H4 (cell line): Measurements from ENCODE around the gene BOLA2. TPM values are rescaled to one million over a fixed set of nuclear protein-coding genes. Genes with fewer than 3 reads are reported as not detected.
"Not testable (repeated sequence)": the region's sequence is repeated elsewhere in the genome, so short reads cannot be mapped to it uniquely, and the experiment has no call there.

Experiments
- DNase-seq: peaks from one replicate; pipeline ENCODE4 v3.0.0-alpha.2; 2015; ENCODE audit warnings: low spot score
- total RNA-seq: library from RNA; depleted of rRNA; stranded (reverse); fragments of >200 nt; shearing (Covaris generic); gene quantifications from 2 replicates; pipeline ENCODE4 v1.2.3, GENCODE V29; 2014; rRNA removed

Gene BOLA2
- total RNA-seq = 11.1 and 14.8 TPM in 2 replicates

DNA sequence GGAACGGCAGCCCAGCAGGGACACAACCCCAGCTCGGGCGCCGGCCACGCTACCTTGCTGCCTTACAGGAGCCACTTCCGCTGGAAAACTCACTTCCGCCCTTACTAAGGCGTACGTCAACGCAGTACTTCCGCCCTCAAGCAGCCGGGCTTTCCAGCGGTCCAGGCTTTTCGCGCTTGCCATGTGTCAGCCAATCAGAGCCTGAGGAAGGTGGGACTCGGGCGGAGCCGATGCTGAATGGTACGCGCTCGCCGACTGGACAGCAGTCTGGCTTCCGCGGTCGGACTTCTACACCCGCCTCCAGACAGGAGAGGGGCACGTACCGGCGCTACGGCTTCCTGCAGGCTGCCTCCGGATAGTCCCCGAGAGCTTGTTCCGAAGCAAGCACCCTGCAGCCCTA is at the start of gene BOLA2, which contains the start of gene SLX1B:
TSS of gene BOLA2 (minus strand) at position 83 of the 400 bp plus-strand sequence. CDS start 98 bp downstream, outside the sequence.
TSS of gene SLX1B (plus strand) at position 265 of the 400 bp plus-strand sequence.
- not testable (repeated sequence) for DNase-seq

DNA sequence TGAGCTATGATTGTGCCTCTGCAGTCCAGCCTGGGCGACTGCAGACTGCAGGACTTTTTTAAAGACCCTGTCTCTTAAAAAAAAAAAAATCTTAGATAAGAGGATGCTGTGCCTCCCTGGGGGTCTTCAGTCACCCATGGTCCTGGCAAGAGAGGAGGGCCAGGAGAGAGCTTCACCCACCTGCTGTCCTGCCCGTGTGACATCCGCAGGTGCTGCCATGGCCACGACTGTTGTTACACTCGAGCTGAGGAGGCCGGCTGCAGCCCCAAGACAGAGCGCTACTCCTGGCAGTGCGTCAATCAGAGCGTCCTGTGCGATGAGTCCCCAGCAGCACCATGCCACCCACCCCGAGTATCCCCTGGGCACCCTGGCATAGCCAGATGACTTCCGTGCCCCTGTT is 28.1 kb upstream of the BOLA2 start:
- not testable (repeated sequence) for DNase-seq

DNA sequence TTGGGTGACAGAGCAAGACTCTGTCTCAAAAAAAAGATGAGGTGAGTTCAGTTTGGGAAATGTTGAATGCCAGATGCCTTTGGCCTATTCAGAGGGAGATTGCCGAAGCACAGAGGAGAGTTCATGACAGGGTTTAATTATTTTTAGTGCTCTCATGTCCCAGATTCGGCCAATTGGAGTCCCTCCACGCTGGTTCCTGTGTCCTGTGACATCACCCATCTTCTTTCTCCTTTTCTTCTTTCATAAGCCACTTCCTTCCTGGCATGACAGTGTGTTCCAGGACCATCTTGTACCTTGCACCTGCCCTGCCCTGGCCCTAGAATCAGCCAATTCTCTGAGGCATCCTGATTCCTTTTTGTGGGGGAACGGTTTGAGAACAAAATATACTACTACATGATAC is 17.9 kb upstream of the BOLA2 start:
- not testable (repeated sequence) for DNase-seq

DNA sequence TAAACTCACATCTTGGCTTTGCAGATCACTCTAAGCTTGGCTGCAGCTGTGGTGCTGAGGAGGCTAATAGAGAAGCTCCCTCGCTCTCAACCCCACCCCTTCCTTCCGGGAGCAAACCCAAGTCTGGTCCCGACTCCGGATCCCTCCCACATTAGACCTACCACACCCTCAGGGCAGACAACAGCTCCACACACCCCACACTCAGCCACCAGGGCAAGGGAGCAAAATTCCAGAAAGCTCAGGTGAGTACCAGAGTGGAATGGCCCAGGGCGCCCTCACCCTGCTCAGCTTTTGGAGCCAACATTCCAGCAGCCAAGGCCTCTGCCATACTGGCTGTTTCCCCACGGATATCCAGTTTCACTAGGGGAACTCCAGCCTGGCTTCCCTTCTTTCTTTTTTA is 15.5 kb upstream of the BOLA2 start:
- not testable (repeated sequence) for DNase-seq

DNA sequence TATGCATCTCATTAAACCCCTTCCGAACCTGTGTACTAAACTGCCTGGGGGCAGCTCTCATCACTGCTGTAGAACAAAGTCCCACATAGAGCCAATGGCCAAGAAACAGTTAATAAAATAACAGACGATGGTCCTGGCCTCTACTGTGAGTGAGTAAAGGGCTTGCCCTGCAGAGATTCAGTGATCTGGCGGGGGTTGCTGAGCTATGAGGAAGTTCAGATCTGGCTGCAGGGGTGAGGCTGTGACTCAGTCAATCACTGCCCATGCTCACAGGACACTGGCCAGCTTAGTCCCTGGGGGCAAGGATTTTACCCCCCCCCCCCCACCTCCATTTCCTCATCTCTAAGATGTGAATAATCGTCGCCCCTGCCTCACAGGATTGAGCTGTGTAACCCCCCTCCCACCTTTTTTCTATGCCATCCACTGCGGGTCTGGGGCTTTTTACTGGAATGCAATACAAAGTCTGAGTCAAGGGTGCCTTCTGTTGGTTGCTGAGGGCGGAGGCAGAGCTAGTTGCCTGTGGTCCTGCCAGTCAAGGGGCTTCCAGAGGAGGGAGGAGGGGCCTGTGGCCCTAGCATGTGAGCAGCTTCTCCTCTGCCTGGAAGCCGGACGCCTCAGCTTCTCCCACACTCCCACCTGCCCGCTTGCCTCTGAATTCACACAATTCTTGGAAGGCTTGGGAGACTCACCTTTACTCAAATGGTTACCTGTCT is 13.7 kb upstream of the BOLA2 start:
- not testable (repeated sequence) for DNase-seq

DNA sequence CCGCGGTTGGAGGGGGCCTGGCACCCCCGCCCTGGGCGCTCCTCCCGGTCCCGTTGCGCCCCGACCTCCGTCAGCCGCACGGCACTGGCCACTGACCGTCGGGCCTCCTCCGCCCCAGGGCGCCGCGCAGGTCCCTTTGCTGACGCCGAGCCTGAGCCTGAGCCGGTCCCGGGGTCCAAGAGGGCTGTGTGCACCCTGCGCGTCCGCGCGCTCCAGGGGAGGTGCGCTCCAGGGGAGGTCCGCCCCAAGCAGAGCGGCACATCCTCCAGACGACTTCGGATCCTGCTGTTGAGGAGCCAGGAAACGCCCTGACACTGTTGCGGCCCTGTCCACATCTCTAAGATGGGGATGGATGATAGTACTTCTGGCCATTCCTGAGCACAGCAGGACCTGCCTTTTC is 12.8 kb upstream of the BOLA2 start:
- not testable (repeated sequence) for DNase-seq

DNA sequence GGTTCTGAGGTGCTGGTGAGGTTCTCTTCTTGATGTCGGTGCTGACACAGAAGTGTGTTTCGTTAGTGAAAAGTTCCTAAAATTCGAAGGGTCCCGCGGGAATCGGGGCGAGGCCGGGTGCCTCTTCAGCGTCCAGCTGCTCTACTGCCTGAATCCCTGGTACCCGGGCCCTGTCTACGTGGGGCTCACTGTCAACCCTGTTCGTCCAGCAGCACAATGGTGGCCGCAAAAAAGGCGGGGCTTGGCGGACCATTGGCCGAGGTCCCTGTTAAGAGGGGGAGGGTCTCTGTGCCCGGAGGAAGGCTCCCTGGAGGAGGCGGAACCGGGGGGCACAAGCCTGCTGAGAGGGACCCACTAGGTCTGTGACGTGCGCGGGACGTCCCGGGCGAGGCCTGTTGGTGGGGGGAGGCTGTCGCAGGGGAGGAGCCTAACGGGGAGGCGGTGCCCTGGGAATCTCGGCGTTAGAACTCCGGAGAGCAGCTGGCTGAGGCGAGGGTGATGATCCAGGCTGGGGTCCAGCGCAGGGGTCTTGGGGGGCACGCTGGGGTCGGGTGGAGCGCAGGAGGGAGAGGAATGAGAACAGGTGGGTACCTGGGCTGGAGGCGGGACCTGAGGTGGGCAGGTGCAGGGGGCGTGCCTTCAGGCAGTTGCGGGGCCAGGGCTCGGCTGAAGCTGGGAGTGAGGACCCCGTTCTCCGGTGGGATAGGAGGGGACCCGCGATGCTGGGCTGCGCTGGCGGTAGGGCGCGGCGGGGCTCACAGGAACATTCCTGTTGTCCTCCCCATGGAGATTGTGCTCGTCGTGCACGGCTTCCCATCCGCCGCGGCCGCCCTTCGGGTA is 12.1 kb upstream of the BOLA2 start:
- DNase-seq = not testable (repeated sequence)

DNA sequence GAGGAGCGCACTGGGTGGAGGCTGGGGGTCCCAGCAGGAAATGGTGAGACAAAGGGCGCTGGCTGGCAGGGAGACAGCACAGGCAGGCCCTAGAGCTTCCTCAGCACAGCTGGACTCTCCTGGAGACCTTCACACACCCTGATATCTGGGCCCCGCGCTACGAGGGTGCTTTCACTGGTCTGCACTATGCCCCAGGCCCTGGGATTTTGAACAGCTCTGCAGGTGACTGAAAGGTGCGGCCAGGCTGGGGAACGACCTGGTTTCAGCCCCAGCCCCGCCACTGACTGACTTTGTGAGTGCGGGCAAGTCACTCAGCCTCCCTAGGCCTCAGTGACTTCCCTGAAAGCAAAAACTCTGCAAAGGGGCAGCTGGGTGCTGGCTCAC is 6.5 kb upstream of the BOLA2 start:
- DNase-seq = not testable (repeated sequence)

DNA sequence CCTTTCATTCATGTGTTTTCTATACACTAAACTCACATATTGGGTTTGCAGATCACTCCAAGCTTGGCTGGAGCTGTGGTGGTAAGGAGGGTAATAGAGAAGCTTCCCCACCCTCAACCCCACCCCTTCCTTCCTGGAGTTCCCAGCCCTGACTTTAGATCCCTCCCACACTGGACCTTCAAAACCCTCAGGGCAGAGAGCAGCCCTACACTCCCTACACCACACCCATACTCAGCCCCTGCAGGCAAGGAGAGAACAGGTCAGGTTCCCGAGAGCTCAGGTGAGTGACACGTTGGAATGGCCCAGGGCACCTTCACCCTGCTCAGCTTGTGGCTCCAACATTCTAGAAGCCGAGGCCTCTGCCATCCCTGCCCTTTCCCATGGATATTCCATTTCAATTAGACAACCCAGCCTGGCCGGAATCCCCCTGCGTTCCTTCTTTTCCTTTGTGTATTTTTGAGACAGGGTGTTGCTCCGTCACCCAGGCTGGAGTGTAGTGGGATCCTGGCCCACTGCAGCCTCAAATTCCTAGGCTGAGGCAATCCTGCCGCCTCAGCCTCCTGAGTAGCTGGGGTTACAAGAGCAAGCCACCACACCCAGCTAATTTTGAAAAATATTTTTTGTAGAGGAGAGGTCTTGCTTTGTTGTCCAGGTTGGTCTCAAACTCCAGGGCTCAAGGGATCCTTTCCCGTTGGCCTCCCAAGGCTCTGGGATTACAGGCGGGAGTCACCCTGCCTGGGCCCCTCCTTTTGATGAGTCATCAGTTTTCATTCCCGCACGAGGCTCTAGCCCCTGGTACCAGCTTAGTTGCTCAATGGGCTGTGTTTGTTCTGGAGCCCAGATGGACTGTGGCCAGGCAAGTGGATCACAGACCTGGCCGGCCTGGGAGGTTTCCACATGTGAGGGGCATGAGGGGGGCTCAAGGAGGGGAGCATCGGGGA is 5.8 kb upstream of the BOLA2 start, which contains the start of gene SULT1A4:
TSS of gene SULT1A4 (plus strand) at position 208 of the 941 bp plus-strand sequence. CDS start 1,473 bp downstream, outside the sequence.
- not testable (repeated sequence) for DNase-seq

DNA sequence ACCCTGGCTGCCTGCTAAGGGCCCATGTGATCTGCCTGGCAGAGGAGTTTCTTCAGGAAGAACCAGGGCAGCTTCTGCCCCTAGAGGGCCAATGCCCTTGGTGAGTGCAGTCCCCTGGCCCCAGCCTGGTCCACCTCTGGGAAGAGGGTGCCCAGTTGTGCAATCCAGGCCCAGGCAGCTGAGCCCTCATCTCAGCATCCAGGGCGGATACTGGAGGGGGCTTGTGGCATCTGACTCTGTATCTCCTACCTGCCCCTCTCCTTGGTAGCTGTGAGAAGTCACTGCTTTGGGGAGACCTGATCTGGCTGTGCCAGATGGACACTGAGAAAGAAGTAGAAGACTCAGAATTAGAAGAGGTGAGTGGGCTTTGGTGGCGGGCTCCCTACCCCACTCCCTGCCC is 3.5 kb upstream of the BOLA2 start:
- not testable (repeated sequence) for DNase-seq

DNA sequence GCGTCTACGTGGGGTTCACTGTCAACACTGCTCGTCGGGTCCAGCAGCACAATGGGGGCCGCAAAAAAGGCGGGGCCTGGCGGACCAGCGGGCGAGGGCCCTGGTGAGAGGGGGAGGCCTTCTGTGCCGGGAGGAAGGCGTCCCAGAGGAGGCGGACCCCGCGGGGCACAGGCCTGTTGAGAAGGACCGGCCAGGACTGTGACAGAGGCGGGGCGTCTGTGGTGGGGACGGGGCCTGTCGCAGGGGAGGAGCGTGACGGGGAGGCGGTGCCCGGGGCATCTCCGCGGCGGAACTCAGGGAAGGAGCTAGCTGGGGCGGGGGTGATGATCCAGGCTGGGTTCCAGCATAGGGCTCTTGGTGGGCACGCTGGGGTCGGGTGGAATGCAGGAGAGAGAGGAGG is 677 bp upstream of the BOLA2 start:
- DNase-seq = not testable (repeated sequence)

DNA sequence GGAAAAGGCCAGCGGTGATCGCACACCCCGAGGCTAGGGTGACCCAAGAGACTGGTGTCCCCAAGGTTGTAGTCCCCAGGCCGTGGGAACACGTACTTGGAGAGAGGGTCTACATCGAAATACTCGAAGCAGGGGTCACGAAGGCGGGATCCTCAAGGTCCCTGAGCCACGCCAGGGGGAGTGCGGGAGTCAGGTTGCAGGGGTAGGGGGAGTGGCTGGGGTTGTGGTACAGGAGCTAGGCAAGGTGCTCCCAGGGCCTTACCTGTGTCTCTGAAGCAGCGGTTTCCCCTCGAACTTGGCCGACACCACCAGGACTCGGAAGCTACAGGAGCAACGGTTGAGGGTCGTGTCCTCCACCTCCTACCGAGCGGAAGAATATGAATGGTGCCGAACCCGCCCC is 397 bp downstream of the BOLA2 start:
- DNase-seq = not testable (repeated sequence)

DNA sequence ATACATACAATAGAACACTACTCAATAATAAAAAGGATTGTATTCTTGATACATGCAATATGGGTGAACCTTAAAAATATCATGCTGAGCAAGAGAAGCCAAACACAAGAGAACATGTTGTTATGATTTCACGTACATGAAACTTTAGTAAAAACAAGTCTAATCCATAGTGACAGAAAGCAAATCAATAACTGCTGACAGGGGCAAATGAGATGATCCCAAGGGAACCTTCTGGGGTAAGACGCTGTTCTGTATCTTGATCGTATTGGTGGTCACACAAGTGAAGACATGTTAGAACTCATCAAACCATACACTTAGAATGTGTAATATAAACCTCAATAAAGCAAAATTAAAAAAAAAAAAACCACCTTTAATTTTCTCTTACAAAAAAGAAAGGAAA is 28.8 kb downstream of the BOLA2 start:
- not testable (repeated sequence) for DNase-seq

DNA sequence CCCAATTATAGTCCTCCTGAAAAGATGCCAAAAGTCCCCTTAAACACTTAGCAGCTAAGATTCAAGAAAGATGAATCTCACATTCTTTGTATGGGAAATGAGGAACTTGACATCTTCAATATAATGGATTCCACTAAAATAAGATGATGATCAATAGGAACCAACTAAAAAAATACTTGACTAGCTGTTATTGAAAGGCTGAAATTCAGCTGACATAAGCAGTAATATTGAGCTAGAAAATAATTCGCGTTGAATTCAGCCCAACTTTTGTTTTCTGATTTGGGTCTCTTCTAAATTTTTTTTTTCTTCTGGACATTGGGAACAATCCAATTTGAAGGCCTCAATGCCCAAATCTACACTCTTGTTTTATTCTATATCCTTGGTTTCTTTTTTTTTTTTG is 30.6 kb downstream of the BOLA2 start:
- DNase-seq = not testable (repeated sequence)

DNA sequence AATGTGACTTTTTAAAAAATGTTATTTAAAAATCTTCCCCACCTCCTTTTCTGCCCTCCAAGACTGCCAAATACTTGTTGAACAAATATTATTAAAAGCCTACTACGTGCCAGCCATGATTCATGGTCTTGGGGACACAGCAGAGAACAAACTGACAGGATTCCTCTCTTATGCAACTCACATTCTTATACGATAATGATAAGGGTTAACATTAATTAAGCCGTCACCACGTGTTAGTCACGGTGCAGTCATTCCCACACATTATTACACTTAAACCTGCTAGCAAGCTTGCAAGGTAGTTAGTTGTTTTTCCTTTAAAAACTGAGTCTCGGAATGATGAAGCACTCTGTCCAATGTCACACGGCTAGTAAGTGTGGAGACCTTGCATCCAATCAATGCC is 48.9 kb downstream of the BOLA2 start:
- DNase-seq = not testable (repeated sequence)

Other genes with a start within 250 kb of the BOLA2 start
- gene NPIPB11, start 47.6 kb downstream of the BOLA2 start, total RNA-seq = 1.3 TPM in 1 of 2 replicates, not detected in the other
- 25.2 and 43.6 TPM in 2 replicates for gene SLX1B, start 182 bp upstream of the BOLA2 start, total RNA-seq
- 2.5 and 5.4 TPM in 2 replicates for gene SULT1A4, start 5.6 kb upstream of the BOLA2 start, total RNA-seq
- 1.4 and 2.8 TPM in 2 replicates for gene NPIPB12, start 52.1 kb upstream of the BOLA2 start, total RNA-seq
- 0.70 and 2.8 TPM in 2 replicates for gene SPN, start 208.9 kb upstream of the BOLA2 start, total RNA-seq
- gene QPRT, start 224.8 kb upstream of the BOLA2 start, total RNA-seq = 0.27 and 0.93 TPM in 2 replicates